NCI-H1048 (cell line): ENCODE results near the gene ADGRG2.

Experiments
- DNase-seq: peaks from one replicate; lab custom pipeline; 2025; lab: John Stamatoyannopoulos, UW

ADGRG2 gene, protein sequence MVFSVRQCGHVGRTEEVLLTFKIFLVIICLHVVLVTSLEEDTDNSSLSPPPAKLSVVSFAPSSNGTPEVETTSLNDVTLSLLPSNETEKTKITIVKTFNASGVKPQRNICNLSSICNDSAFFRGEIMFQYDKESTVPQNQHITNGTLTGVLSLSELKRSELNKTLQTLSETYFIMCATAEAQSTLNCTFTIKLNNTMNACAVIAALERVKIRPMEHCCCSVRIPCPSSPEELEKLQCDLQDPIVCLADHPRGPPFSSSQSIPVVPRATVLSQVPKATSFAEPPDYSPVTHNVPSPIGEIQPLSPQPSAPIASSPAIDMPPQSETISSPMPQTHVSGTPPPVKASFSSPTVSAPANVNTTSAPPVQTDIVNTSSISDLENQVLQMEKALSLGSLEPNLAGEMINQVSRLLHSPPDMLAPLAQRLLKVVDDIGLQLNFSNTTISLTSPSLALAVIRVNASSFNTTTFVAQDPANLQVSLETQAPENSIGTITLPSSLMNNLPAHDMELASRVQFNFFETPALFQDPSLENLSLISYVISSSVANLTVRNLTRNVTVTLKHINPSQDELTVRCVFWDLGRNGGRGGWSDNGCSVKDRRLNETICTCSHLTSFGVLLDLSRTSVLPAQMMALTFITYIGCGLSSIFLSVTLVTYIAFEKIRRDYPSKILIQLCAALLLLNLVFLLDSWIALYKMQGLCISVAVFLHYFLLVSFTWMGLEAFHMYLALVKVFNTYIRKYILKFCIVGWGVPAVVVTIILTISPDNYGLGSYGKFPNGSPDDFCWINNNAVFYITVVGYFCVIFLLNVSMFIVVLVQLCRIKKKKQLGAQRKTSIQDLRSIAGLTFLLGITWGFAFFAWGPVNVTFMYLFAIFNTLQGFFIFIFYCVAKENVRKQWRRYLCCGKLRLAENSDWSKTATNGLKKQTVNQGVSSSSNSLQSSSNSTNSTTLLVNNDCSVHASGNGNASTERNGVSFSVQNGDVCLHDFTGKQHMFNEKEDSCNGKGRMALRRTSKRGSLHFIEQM

DNA sequence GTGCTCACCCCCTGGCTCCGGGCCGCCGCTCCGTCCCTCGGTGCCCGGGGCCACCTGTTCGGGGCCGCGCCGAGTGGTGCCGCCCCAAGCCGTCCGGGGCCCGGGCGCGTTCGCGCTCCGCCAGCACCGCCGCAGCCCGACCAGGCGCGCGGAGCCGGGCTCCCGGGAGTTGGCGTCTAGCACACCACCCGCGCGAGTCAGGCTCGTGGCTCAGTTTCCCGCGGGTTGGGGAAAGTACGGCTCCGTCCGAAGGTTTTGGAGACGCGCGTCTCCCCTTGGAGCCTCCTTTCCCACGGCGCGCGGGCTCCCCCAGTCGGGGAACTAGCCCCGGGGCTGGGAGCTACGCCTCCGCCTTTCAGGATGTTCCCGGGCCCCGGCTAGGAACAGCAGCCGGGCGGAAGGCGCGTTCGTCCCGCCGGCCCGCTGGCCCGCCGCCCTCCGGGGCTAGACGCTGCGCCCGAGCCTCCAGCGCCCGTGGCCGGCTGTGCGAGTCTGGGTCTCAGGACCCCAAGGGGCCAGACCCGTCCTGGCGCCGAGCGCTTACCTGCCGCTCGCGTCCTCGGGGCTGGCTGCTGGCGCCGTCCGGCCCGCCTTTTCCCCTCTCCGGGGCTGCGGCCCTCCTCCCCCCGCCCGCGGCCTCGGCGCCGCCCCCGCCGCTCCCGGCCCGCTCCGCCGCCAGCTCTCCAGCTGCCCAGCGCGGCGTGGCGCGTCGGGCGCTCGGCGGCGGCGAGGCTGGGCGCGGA lies at the start of gene ADGRG2:
Gene ADGRG2 (minus strand): TSS at position 571 of the 743 bp plus-strand sequence. CDS start 53,634 bp downstream, outside the sequence.
- DNase-seq, result no peak

DNA sequence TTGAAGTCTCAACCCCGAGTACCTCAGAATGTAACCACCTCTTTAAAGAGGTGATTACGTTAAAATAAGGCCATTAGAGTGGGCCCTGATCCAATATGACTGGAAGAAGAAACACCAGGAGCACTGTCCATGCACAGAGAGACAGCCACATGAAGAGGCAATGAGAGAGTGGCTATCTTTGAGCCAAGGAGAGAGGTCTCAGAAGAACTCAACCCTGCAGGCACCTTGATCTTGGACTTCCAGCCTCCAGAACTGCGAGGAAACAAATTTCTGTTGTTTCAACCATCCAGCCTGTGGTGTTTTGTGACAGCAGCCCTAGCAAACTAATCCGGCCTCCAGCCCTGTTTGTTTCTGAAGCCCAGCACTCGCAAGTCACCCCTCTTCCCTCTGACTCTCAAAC lies 46.3 kb upstream of the ADGRG2 start:
- DNase-seq, result no peak

DNA sequence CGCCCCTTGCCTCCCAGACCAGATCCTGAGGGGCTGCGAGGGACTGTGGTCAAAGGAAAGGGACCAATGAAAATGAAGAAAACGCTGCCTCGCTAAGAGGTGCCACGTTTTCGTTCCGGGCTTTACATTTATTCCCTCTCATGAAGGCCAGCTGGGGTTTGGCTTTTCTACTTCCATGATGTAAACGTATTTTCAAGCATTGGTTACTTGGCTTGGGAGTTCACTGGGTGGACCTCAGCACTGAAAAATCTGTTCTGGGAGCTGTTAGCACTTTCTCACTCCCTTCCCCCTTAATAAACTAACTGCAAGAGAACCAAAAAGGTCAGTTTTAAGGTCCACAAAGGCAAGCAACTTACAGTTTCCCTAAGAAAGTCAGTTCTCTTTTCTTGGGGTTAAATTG lies 40.6 kb upstream of the ADGRG2 start:
- no peak for DNase-seq

DNA sequence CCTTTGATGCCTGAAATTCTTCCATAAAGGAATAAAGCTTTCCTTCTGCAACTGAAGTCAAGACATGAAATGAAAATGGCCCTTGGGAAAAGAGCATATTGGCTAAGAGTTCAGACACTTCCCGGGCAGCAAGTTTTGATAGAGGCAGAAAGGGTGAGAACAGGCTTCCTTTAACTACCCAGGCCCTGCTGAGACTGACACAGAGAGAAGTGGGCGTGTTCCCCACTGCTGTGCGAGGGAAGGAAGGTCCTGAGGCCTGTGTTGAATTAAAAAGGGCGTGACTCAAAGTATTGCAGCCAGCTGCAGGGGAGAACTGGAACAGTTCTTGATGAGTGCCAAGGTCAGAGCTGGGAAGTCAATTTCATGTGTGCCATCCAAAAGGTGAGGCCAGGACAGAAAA lies 33.9 kb upstream of the ADGRG2 start:
- no peak for DNase-seq

DNA sequence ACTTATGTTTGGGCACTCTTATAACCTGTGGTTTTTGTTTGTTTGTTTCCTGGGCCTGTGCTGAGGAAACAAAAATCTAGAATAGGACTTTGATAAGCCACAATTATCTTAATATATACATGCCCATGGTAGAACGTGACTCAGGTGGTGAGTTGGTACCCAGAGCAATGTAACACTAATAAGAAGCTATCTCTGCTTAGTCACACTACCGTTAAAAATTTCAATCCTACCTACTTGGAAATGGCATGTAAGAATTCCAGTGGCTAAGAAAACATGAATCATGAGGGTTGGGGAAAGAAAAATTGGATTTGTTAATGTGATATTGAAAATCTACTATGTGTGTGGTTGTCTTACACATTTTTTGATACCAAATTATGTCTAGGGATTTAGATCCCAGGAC lies 30.5 kb upstream of the ADGRG2 start:
- no peak for DNase-seq

DNA sequence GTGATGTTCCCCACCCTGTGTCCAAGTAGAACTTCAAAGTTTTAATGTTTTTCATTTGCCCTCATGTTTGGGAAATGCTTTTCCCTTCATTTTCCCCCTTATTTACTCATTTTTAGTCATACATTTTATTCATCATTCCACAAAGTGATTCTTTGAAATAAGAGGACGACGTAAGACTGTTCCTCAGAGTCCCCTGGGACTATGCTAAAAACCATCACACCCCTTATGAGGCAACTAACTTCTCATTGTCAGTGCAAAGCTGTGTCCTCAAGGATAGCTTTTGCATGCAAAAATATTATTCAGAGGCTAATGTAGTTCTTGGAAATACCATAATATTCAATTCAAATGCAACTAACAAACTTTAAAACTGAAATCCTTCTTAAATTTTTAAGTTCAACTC lies 14.8 kb upstream of the ADGRG2 start:
- DNase-seq, result no peak

DNA sequence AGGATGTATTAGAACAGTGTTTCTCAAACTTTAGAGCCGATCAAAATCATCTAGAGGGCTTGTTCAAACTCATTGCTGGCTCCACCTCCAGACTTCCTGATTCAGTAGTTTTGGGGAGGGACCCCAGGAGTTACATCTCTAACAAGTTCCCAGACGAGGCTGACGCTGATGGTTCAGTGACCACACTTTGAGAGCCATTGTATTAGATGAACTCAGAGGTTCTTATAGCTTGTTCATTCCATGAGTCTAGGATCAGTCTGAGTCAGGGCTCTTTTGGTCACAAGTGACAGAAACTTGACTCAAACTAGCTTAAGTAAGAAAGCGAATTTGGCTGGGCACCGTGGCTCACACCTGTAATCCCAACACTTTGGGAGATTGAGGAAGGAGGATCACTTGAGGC lies 11.5 kb upstream of the ADGRG2 start:
- no peak for DNase-seq

DNA sequence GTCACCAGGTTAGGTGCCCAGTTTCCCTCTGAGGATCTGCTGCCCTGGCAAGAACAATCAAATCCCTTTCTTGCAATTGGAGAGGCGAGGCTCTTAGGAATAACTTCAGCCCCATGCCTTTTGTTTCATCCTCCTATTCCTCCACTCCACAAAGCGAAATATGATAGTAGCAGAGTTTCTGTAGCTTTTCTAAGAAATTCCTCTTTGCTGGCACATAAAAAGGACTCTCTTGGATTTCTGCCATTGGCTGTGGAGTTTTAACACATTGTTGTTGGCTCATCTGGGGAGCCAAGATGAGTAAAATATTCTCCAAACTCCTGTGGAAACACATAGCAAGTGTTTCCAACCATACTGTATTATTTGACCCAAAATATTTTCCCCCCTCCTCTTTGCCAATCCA lies 11.0 kb upstream of the ADGRG2 start:
- DNase-seq, result no peak

DNA sequence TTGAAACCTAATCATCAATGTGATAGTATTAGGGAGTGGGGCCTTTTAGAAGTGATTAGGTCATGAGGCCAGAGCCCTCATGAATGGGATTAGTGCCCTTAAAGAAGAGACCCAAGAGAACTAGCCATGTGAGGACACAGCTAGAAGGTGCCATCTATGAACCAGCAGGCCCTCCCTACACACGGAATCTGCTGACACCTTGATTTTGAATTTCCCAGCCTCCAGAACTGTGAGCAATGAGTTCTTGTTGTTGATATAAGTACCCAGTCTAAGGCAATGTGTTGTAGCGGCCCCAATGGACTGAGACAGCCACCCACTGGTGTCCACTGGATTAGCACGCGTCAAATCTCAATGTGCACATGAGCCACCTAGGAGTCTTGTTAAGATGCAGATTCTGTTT lies 8.4 kb upstream of the ADGRG2 start:
- no peak for DNase-seq

DNA sequence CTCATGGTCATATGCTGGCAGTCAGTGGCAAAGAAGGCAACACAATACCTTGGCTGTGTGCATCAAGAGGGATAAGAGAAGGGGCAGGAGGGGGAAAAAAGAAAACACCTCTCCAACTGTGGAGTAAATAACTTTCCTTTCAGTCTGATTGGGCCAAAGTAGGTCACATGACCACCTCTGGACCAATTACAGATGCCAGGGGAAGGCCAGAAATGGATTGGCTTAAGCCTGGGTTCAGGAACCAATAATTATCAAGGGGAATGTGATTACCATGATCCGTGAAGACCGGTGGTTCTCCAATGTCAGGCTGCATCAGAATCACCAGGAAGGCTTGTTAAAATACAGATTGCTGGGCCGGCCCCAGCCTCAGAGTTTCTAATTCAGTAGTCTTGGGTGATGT lies 7.4 kb upstream of the ADGRG2 start:
- DNase-seq, result no peak

DNA sequence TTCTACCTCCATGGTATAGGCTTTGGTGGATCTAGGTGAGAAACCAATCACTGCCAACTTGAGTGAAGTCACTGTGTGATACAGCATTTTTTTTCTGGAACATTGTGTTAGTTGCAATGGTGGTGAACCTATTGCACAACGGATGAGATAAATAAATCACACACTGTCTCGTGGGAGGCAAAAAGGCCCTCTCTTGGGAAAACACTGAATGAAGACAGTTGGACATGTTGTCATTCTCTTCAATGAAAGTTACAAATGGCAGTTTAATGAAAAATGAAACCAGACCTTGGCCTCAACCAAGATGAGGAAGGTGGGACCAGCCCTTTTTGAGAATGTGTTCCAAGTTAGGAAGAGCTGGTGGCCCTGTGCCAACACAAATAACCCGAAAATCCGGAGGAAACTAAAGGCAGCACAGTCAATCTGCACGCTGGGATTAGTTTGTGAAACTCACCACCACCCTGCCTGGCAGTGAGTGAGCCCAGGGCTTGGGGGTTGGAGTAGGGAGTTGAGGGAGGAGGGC lies 5.4 kb upstream of the ADGRG2 start:
- DNase-seq, result no peak

DNA sequence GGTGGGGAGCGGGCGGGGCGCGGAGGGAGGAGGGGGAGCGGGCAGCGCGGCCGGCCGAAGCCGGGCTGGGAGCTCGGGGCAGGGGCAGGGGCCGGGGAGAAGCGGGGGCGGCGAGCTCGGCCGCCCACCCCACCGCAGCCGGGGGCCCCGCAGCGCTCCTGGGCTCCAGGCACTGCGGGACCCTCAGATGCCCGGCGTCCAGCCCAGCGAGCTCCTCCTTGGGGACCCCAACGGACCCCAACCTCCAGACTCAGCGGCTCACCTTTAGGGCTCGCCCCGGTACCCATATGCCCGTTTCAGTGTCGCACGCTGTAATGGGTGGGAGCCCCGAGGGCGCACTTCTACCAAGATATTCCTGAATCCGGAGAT lies 357 bp upstream of the ADGRG2 start:
- no peak for DNase-seq

DNA sequence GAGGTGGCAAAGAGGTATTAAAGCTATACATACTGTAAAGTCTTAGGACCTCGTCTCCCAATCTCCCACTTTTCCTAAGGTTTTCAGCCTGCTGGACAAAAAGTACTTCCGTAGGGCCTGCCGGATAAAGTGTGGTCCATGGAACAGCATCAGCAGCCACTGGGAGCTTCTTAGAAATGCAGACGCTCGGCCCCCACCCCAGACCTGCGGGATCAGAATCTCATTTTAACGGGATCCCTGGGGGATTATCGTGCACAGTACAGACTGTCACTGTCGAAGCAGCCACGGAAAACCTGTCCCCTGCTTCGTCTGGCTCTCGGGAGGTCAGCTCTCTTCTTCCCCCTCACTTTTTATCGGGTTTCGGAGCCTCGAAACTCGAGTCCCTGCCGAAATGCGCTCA lies 802 bp downstream of the ADGRG2 start:
- DNase-seq, result no peak

DNA sequence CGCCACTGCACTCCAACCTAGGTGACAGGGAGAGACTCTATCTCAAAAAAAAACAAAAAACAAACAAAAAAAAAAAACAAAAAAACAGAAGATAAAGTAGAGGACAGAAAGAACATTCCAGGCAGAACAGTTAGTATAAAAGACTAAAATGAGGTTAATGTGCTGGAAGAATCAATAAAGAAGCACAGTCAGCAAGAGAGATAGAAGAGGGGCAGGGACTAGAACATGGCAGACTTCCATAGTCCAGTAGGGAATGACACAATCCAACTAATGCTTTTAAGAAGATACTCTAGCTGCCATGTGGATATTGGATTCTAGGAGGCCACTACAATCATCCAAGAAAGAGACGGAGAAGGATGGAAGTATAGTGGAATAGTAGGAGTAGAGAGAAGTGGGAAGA lies 11.6 kb downstream of the ADGRG2 start:
- no peak for DNase-seq

DNA sequence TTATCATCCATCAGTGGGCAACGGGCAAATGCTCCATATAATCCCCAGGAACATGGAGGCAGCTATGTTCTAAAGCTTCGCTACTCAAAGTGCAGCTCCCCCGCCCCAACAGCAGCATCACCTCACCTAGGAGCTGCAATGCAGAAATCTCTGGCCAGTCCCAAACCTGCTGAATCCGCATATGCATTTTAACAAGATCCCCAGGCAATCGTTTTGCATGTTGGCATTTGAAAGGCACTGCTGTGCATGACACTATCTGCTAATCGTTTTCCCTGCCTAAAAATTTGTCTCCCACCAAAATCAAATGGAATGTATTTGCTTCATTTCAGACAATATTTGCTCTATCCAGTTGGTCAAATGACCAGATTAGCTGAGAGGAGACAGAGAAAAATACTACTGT lies 15.2 kb downstream of the ADGRG2 start:
- no peak for DNase-seq

DNA sequence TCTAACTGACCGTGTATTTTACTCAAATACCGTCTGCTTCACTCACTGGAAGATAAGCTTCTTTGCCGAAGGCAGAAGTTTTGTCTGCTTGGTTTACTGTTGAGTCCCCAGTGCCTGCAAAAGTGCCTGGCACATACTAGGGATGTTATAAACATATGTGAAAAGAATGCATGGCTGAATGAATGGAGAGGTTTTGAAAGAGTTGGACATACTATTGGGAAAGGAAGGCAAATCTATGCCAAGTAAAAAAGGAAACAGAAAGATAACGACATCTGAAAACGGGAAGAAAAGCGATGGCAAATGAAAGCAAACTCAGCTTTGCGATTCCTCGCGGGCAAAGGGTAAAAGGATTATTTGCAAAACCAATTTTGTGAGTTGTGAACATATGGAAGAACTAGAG lies 21.7 kb downstream of the ADGRG2 start:
- no peak for DNase-seq

DNA sequence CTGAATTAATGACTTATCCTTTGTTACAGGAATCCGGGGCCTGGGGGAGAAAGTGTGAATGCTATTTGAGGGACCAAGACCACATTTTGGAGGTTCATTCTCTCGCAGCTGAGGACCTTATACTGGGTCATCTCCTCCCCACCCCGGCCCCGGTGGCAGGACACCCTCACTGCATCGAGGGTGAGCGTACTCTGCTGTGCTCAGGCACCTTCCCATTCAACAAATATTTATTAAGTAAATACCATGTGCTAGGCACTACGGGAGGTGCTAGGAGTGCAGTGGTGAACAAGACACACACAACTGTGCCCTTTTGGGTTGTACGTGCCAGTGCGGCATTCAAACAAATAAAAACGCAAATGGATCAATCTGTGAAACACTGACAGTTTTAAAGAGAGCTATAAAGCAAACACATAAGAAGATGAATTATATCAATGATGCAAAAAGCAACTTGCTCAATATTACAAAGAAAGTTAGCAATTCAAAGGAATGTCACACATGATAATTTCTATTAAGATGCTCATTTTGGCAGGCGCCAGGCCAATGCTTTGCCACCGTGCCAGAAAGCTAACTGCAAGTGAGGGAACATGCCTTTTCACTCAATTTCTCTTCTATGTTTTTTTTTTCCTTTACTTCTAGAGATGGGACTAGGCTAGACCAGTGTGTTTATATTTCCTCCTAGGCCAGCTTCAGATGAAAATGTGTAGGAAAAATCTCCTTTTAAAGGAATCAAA lies 24.6 kb downstream of the ADGRG2 start:
- DNase-seq, result no peak

DNA sequence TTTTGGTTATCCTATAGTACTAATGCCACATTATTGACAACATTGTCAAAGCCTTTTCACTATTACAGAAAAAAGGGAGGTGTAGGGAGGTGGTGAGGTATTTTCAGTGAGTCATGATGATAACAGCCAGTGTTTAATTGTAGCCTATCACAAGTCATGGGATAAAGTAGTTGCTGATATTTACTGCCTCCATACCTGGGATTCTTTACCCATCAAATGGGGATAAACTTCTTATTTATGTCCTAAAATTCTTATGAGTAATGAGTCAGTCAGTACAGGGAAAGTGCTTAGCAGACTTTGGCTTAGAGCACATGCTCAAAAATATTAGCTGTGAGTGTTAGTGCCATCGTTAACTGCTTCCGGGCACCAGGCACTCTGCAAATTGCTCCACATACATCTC lies 25.7 kb downstream of the ADGRG2 start:
- no peak for DNase-seq

DNA sequence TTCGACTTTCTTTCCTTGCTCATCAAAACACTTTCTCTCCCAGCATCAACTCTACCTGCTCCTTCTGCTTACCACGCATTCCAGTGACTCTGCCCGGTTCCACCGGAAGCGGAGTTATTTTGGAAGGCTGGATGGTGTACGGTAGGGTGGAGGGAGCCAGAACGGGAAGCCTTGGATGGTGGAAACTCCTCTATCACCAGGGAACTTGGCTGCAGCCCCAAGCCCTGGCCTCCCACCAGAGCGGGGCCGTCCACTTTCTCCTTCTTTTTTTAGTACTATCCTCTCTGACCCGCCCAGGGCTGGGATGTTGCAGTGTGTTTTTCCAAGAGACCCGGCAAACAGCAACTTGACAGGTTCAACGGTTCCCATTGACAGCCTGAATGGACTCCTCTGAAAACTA lies 27.6 kb downstream of the ADGRG2 start:
- no peak for DNase-seq

DNA sequence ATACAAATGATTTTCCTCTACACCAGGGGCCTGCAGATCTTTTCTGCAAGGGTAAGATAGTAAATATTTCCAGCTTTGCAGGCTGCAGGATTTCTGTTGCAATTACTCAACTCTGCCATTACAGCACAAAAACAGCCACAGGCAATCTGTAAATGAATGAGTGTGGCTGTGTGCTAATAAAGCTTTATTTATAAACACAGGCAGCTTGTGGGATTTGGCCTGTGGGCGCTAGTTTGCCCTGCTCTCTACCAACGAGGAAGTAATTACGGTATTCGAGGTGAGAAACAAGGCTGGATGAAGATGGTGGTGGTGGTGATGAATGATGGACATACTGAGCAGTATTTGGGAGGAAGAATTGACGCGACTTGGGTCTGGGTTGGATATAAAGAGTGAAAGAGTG lies 30.7 kb downstream of the ADGRG2 start:
- DNase-seq, result no peak

DNA sequence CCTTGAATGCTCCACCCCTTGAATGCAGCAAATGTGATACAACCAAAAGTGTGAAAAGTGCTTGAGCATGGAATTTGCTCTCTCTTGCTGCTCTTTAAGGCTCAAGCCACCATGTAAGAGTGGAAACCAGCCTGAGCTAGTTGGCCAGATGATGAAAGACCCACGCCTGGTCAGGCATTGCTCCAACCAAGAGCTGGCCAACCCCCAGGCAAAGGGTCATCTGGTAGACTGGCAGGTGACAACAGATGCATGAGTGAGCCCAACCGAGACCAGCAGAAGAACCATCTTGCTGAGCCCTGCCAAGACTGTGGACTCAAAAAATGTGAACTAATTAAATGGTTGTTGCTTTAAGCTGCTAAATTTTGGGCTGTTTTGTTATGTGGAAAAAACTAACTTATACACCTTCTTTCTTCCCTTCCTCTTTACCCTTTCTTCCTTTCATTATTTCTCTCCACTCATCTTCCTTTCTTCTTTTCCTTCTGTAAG lies 32.7 kb downstream of the ADGRG2 start:
- no peak for DNase-seq
